Activated B cell treated with CpG ODN at 0.5 μM for 24 hours (primary cell): ENCODE results near the gene GHRL. TPM values are rescaled to one million over a fixed set of nuclear protein-coding genes. Genes with fewer than 3 reads are reported as not detected.

Source experiments
- ATAC-seq: fragments of 200-7000 bp; cut with Tn5 transposase; one replicate; pipeline ENCODE4 v1.10.0; 2021; ENCODE audit warnings: low read depth, mild to moderate bottlenecking, moderate library complexity
- CTCF ChIA-PET: fragments of 350-600 bp; sonication (Branson Sonifier 250); formaldehyde crosslinking; loops from one replicate; lab custom pipeline; 2021; ENCODE audit warnings: antibody characterized with exemption; lab: Charles Lee
- POLR2A ChIA-PET: fragments of 350-600 bp; sonication (Branson Sonifier 250); formaldehyde crosslinking; loops from one replicate; lab custom pipeline; 2021; ENCODE audit warnings: antibody characterized with exemption; lab: Charles Lee
- DNase-seq: peaks from one replicate; pipeline ENCODE4 v3.0.0; 2022
- H3K27ac Mint-ChIP-seq: one replicate; pipeline ENCODE4 v1.8.0; 2020; ENCODE audit warnings: mixed read lengths
- H3K27me3 Mint-ChIP-seq: one replicate; pipeline ENCODE4 v1.8.0; 2021; ENCODE audit warnings: mixed read lengths
- H3K36me3 Mint-ChIP-seq: one replicate; pipeline ENCODE4 v1.8.0; 2021; ENCODE audit warnings: low read depth, mixed read lengths
- H3K4me1 Mint-ChIP-seq: one replicate; pipeline ENCODE4 v1.8.0; 2021; ENCODE audit warnings: mixed read lengths
- H3K4me3 Mint-ChIP-seq: one replicate; pipeline ENCODE4 v1.8.0; 2020; ENCODE audit warnings: mild to moderate bottlenecking, mixed read lengths
- H3K9me3 Mint-ChIP-seq: one replicate; pipeline ENCODE4 v1.8.0; 2020; ENCODE audit warnings: mixed read lengths
- intact Hi-C: fragments of 100-400 bp; cut with micrococcal nuclease; formaldehyde crosslinking; loops from one replicate; pipeline ENCODE4 v1.15.1; 2024
- total RNA-seq: library from RNA; stranded (reverse); gene quantifications from 2 replicates; pipeline ENCODE4 v1.2.3, GENCODE V29; 2022
- TF ChIP-seq, protein P1 (sequence below): fragments of 200-600 bp; IDR thresholded peaks from one replicate; pipeline ENCODE4 v1.8.0; 2022; ENCODE audit warnings: antibody characterized with exemption, mild to moderate bottlenecking

GHRL gene, protein sequence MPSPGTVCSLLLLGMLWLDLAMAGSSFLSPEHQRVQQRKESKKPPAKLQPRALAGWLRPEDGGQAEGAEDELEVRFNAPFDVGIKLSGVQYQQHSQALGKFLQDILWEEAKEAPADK
- total RNA-seq = 1.4 and 2.8 TPM in 2 replicates

DNA sequence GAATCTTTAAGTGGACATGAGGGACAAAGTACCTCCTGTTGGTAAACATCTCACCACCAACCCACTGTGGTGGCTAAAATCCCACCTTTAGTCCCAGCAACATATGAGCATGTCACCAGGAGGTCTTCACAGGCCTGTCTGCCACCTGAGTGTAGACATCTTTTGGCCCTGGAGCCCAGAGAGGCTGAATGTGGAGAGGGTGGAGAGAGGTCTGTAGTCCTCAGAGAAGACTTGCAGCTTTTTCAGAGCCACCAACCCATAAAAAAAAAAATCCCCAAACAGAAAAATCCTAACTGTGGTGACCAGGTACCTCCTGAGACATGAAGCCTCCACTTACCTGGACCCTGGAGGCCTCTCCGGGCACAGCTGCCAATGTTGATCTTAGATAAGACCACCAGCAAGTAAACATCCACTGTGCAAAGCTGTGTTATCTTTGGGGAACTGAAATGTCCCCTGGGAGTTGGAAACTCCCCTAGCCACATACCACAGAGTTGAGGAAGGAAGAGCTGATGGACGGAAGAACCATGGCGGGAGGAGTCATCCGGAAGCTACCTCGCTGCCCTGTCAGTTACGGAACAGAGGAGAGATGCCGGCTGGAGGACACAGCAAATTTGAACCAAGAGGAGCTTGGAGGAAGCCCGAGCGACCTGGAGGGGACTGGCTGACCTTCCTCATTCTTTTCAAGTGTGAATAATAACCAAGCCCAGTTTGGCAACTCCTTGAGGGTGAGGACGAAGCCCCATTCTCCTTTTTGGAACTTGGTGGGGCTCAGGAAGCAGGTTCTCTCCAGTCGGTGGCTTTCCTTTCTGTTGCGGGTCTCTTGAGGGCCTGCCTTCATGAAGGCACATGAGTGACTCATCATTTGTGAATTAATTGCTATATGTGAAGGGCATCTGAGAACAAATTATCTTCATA is at the start of gene GHRL:
TSS of gene GHRL (minus strand) at position 443 of the 915 bp plus-strand sequence. CDS start 2,767 bp downstream, outside the sequence.
- ATAC-seq (peak; percentile 91), DNase-seq (peak; percentile 50)
- Mint-ChIP-seq H3K4me3 (peak within 1 kb of the TSS; percentile 81), H3K4me1 (peaks cover 36% of the 10 kb centered on the region), H3K27me3 (no peaks in the 10 kb centered on the region), H3K27ac (peak within 1 kb of the TSS; percentile 85), H3K9me3 (no peaks in the 10 kb centered on the region), H3K36me3 (peaks cover 28% of the 10 kb centered on the region)
- CTCF ChIA-PET = interaction anchor here (0.9 to 1.3 kb wide), 3 partner anchors 29 to 360 kb away, joined by 3 read pairs; partner anchors contain the start of gene TATDN2
- TF ChIP-seq, protein P1, sequence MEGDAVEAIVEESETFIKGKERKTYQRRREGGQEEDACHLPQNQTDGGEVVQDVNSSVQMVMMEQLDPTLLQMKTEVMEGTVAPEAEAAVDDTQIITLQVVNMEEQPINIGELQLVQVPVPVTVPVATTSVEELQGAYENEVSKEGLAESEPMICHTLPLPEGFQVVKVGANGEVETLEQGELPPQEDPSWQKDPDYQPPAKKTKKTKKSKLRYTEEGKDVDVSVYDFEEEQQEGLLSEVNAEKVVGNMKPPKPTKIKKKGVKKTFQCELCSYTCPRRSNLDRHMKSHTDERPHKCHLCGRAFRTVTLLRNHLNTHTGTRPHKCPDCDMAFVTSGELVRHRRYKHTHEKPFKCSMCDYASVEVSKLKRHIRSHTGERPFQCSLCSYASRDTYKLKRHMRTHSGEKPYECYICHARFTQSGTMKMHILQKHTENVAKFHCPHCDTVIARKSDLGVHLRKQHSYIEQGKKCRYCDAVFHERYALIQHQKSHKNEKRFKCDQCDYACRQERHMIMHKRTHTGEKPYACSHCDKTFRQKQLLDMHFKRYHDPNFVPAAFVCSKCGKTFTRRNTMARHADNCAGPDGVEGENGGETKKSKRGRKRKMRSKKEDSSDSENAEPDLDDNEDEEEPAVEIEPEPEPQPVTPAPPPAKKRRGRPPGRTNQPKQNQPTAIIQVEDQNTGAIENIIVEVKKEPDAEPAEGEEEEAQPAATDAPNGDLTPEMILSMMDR = no peak
- intact Hi-C loops = loop anchor here (1.0 to 2.0 kb wide), 2 partner anchors 29 to 44 kb away; partner anchors contain the start of genes SEC13 and TATDN2
- POLR2A ChIA-PET = interaction anchor here (0.7 to 1.9 kb wide), 9 partner anchors 12 to 449 kb away, joined by 3 to 15 read pairs (median 6); partner anchors contain the start of genes CRELD1, EMC3, RPUSD3 and SEC13

DNA sequence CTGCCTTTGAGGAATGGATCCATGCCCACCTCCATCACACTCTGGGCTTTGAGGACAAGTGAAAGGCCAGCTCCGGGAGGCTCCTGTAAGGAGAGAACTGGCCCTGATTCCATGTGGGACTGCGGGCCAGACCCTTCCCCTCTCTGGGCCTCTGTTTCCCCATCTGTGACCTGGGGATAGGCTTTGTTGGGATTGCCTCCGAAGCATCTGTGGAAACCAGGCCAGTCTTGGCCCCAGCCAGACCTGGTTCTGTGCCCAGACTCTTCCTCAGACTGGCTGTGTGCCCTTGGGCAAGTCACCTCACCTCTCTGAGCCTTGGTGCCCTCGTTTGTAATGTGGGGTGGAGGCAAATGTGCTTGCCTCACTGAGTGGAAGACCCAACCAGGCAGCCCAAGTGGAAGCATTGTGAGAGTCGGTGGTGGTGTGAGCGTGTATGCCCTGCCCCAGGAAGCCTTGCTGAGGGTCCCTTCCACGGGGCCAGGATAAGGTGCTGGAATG is 49.2 kb upstream of the GHRL start:
- intact Hi-C loops = no loop called here
- ChIA-PET CTCF (interaction anchor here (6.7 kb wide), 1 partner anchor 398 kb away, joined by 101 read pairs; no protein-coding TSS in a partner anchor), POLR2A (no interaction called here)
- Mint-ChIP-seq H3K36me3 (no peaks in the 10 kb centered on the region), H3K27me3 (peaks cover 2% of the 10 kb centered on the region), H3K4me1 (peaks cover 7% of the 10 kb centered on the region), H3K4me3 (no peak overlapping the region), H3K27ac (no peak overlapping the region), H3K9me3 (no peaks in the 10 kb centered on the region)
- ATAC-seq = no peak
- DNase-seq = no peak
- TF ChIP-seq, protein P1 = no peak

DNA sequence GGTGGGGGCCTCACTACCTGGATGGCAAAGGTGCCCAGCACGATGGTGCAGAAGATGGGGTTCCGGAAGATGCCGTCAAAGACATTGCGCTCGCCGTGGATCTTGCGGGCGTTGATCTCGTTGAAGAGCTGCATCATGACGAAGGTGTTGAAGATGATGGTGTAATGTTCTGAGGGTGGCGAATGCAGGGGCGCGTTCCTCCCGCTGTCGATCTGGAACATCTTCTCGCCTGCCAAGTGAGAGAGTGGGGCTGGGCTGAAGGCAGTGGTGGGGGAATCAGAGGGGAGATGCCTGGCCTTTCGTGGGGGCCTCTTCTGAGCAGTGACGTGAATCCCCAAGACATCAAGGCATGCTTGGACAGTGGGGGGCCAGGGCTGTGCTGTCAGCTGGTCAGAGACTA is 47.7 kb upstream of the GHRL start:
- intact Hi-C loops = no loop called here
- Mint-ChIP-seq H3K27ac (no peak overlapping the region), H3K4me1 (peaks cover 7% of the 10 kb centered on the region), H3K36me3 (no peaks in the 10 kb centered on the region), H3K9me3 (no peaks in the 10 kb centered on the region), H3K27me3 (peaks cover 2% of the 10 kb centered on the region), H3K4me3 (no peak overlapping the region)
- TF ChIP-seq, protein P1 = no peak
- POLR2A ChIA-PET = no interaction called here
- no peak for DNase-seq
- CTCF ChIA-PET = no interaction called here
- no peak for ATAC-seq

- Mint-ChIP-seq H3K27me3 (peaks cover 2% of the 10 kb centered on the region), H3K9me3 (no peaks in the 10 kb centered on the region), H3K27ac (no peak overlapping the region), H3K4me1 (peaks cover 7% of the 10 kb centered on the region), H3K36me3 (no peaks in the 10 kb centered on the region), H3K4me3 (no peak overlapping the region)
- CTCF ChIA-PET = no interaction called here
- no peak for ATAC-seq
- DNase-seq = no peak
- POLR2A ChIA-PET = no interaction called here
- intact Hi-C loops = no loop called here
- TF ChIP-seq, protein P1 = no peak
Observed at GRCh38 chr3:10340046-10340445, 47.3 kb upstream of the GHRL start.
